ENCODE results near the gene CAMK1. TPM values are rescaled to one million over a fixed set of nuclear protein-coding genes. Genes with fewer than 3 reads are reported as not detected.

The CAMK1 gene
- total and polyA plus RNA-seq, 11 donors = 9.7 to 26.3 (median 14.7) TPM

DNA sequence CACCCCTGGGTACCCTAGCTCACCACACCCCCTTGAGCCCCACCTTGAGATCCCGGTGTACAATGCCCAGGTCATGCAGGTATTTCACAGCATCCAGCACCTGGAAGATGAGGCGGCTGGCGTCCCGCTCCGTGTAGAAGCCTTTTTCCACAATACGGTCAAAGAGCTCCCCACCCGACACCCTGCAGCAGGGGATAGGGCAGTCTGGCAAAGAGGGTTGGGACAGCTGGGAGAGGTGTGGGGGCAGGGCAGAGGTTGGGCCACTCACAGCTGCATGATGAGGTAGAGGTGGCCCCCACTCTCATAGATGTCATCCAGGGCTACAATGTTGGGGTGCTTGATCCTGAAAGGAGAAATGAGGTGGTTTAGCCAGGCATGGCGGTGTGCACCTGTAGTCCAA is 6.9 kb downstream of the CAMK1 start:
- no peak for ATAC-seq
- H3K4me1 ChIP-seq = peaks cover 0 to 15% (median 13%) of the 10 kb centered on the region in 12 donors
- intact Hi-C loops (cut with DNase I) = no loop called here

DNA sequence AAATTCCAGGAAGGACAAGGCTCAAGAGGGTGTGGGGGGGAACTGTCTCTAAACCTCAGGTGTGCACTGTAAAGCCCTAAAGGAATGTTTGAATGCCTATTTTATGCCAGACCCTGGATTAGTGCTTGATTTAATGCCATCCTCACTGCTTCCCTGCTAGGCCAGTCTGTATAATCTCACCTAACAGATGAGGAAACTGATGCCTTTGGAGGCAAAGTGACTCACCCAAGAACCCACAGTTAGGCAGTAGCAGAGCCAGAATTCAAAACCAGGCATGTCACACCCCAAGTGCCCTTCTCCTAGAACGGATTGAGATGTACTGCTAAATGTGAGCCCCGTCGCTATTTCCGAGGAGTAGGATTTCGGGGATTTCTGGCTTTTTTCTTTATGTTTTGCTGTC is 7.8 kb downstream of the CAMK1 start:
- 93 to 98% (median 96%) methylated on average over 5 of the region's 5 CpGs for WGBS, 4 donors
- intact Hi-C loops (cut with DNase I) = no loop called here
- DNase-seq (no peak), ATAC-seq (no peak)
- no peak overlapping the region for H3K27ac ChIP-seq
- H3K4me3 ChIP-seq = no peak overlapping the region
- peaks cover 0 to 5% (median 3%) of the 10 kb centered on the region in 12 donors for H3K4me1 ChIP-seq
- no peaks in the 10 kb centered on the region for H3K9me3 ChIP-seq
- no peaks in the 10 kb centered on the region for H3K27me3 ChIP-seq
- peaks cover 0 to 90% (median 62%) of the 10 kb centered on the region in 9 donors for H3K36me3 ChIP-seq
- TF ChIP-seq, protein P1, sequence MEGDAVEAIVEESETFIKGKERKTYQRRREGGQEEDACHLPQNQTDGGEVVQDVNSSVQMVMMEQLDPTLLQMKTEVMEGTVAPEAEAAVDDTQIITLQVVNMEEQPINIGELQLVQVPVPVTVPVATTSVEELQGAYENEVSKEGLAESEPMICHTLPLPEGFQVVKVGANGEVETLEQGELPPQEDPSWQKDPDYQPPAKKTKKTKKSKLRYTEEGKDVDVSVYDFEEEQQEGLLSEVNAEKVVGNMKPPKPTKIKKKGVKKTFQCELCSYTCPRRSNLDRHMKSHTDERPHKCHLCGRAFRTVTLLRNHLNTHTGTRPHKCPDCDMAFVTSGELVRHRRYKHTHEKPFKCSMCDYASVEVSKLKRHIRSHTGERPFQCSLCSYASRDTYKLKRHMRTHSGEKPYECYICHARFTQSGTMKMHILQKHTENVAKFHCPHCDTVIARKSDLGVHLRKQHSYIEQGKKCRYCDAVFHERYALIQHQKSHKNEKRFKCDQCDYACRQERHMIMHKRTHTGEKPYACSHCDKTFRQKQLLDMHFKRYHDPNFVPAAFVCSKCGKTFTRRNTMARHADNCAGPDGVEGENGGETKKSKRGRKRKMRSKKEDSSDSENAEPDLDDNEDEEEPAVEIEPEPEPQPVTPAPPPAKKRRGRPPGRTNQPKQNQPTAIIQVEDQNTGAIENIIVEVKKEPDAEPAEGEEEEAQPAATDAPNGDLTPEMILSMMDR (IDR thresholded peaks at IDR 0.05) = no peak
- TF ChIP-seq POLR2A (IDR thresholded peaks at IDR 0.05) = no peak

More for the DNA sequence above, 6.9 kb downstream of the CAMK1 start:
- Histone ChIP-seq H3K27me3 (no peaks in the 10 kb centered on the region), H3K9me3 (no peaks in the 10 kb centered on the region), H3K27ac (no peak overlapping the region), H3K36me3 (peaks cover 0 to 80% (median 53%) of the 10 kb centered on the region in 9 donors), H3K4me3 (no peak overlapping the region)
- 92 to 96% (median 94%) methylated on average over 8 of the region's 8 CpGs for WGBS, 4 donors
- no peak for TF ChIP-seq POLR2A (IDR thresholded peaks at IDR 0.05)
- TF ChIP-seq, protein P1 (IDR thresholded peaks at IDR 0.05) = no peak
- no peak for DNase-seq

DNA sequence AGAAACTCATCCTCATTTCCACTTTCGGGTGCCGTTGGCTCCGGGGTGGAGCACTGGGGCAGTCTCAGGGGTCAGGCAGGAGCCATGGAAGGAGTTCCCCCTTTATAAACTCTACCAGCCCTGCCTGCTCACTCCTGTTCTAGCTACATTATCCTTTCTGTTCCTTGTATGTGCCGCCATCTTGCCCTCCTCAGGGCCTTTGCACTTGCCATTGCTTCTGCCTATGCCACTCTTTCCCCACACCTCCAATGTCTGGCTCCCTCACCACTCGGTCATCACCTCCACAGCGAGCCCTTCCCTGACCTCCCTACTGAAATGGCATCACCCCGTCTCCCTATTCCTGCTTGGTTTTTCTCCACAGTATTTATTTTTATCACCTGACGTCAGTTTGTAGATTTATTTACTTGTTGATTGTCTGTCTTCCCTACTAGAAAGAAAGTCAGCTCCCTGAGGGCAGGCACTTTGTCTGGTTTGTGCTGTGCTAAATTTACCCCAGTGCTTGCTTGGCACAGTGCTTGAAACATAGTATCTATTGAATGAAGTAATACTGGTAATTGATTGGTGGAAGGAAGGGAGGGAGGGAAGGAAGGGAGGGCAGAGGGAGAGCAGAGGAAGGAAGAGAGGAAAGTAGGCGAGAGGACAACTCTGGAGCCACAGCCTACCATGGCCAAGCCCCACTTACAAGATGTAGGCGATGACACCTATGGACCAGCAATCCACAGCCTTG is 8.8 kb downstream of the CAMK1 start:
- Histone ChIP-seq H3K27me3 (no peaks in the 10 kb centered on the region), H3K4me1 (no peaks in the 10 kb centered on the region), H3K27ac (no peak overlapping the region), H3K4me3 (no peak overlapping the region), H3K9me3 (no peaks in the 10 kb centered on the region), H3K36me3 (peaks cover 0 to 95% (median 69%) of the 10 kb centered on the region in 9 donors)
- no peak for DNase-seq
- intact Hi-C loops (cut with DNase I) = no loop called here
- ATAC-seq = no peak
- 95 to 97% (median 95%) methylated on average over 10 of the region's 10 CpGs for WGBS, 4 donors
- no peak for TF ChIP-seq POLR2A (IDR thresholded peaks at IDR 0.05)
- TF ChIP-seq, protein P1 (IDR thresholded peaks at IDR 0.05) = no peak

DNA sequence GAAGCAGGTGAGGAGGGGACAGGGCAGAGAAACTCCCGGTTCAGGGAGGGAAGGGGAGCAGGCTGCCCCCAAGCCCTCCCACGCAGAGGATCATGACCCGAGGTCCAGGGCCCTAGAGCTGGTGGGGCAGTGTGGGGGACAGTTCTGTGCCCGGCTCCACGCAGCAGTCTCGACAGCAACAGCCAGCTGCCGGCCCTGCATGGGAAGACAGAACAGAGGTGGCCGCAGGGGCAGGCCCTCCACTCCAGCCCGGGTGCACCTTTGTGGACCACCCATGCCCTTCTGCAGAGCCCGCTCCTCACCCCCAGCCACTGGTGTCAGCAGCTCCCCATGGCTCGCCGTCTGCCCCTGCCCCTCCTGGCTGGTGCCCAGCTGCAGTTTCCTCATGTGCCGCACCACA is 12.3 kb downstream of the CAMK1 start:
- Histone ChIP-seq H3K27me3 (no peaks in the 10 kb centered on the region), H3K4me1 (peaks cover 0 to 17% (median 9%) of the 10 kb centered on the region in 12 donors), H3K36me3 (peaks cover 0 to 92% (median 75%) of the 10 kb centered on the region in 9 donors), H3K4me3 (no peak overlapping the region), H3K9me3 (no peaks in the 10 kb centered on the region), H3K27ac (no peak overlapping the region)
- ATAC-seq (no peak), DNase-seq (no peak)
- intact Hi-C loops (cut with DNase I) = no loop called here
- 88 to 94% (median 93%) methylated on average over 4 to 13 of the region's 13 CpGs for WGBS, 4 donors
- TF ChIP-seq, protein P1 (IDR thresholded peaks at IDR 0.05) = no peak
- no peak for TF ChIP-seq POLR2A (IDR thresholded peaks at IDR 0.05)

Measured in heart left ventricle (tissue), 16 donors.